Measurements from ENCODE around the gene H1-8. TPM values are rescaled to one million over a fixed set of nuclear protein-coding genes. Genes with fewer than 3 reads are reported as not detected.

Gene H1-8
- total RNA-seq, 4 donors from 2014 or later = not detected

DNA sequence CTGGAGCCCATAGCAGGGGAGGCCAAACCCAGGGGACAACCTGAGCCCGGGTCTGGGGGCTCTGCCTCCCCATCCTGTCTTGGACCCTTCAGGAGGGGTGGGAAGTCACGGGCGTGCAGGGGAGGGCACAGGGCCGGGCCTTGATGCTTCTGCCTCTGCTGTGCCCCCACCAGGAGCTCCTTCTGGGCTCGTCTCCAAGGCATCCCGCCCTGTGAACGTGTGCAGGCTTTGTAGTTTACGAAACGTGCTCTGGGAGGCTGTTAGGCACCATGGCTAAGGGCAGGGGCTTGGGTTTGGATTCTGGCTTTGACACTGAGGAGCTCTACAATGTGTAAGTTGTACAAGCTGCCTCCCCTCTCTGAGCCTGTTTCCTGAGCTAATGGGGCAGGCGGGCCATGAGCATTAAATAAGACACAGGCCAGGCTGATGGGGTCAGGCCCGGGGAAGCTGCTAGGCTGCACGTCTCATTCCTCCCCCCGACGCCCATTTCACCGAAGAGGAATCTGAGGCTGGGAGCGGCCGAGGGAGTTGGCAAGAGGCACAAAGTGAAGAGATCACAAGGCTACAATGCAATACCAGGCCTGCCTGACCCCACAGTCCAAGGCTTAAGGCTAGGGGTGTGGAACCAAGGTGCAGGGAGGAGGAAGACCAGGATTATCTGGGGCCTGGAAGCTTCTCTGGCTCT lies 43.9 kb downstream of the H1-8 start:
- Histone ChIP-seq H3K27me3 (no peaks in the 10 kb centered on the region), H3K4me1 (peaks cover 0 to 13% (median 4%) of the 10 kb centered on the region in 4 donors), H3K27ac (peak overlapping the region in 2 of 4 donors; percentile 21 to 23), H3K9me3 (no peaks in the 10 kb centered on the region), H3K36me3 (no peaks in the 10 kb centered on the region), H3K4me3 (no peak overlapping the region)
- intact Hi-C loops (cut with DNase I; ENCODE audit: low total_unique reads) = no loop called here
- no peak for DNase-seq
- in situ Hi-C loops (cut with MboI; ENCODE audit: low pct_ligation_motif_present in 1 of 4, low pct_unique_long_range_greater_than_20kb in 1 of 4, low sequenced_read_pairs in 3 of 4) = no loop called here
- TF ChIP-seq EP300 (IDR thresholded peaks at IDR 0.05; ENCODE audit: low read depth) (no peak), POLR2A (IDR thresholded peaks at IDR 0.05) (no peak), POLR2AphosphoS5 (IDR thresholded peaks at IDR 0.05) (no peak)
- TF ChIP-seq, protein P1, sequence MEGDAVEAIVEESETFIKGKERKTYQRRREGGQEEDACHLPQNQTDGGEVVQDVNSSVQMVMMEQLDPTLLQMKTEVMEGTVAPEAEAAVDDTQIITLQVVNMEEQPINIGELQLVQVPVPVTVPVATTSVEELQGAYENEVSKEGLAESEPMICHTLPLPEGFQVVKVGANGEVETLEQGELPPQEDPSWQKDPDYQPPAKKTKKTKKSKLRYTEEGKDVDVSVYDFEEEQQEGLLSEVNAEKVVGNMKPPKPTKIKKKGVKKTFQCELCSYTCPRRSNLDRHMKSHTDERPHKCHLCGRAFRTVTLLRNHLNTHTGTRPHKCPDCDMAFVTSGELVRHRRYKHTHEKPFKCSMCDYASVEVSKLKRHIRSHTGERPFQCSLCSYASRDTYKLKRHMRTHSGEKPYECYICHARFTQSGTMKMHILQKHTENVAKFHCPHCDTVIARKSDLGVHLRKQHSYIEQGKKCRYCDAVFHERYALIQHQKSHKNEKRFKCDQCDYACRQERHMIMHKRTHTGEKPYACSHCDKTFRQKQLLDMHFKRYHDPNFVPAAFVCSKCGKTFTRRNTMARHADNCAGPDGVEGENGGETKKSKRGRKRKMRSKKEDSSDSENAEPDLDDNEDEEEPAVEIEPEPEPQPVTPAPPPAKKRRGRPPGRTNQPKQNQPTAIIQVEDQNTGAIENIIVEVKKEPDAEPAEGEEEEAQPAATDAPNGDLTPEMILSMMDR (IDR thresholded peaks at IDR 0.05) = no peak
- 67 to 73% methylated on average over 3 to 15 of the region's 17 CpGs for WGBS, 2 donors (ENCODE audit: low coverage in 1 of 2)

DNA sequence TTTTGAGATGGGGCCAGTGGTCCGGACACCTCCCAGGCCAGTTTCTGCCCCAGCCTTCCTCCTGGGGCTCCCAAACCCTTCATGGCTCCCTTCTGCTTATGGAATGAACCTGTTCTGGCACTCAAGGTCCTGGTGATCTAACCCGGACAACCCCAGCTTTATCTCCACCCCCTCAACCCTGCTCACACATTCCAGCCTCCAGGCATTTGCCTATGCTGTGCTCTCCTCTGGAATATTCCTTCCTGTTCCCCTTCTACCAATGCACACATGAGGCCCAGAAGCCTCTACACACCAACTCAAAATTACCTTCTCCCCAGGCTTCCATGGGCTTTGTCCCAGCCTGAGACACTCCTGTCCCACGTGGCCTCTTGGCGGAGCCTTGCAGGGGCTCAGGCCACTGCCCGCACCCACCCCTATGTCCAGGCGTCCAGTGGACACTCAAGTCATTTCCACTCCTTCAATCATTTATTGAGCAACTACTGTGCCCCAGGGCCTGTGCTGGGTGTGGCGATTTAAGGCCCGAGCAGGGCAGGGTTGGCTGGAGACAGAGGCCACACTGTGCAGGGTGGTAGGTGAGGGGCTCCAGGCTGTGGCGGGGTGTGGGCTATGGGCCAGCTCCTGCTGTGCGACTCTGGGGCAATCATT lies 44.7 kb downstream of the H1-8 start:
- in situ Hi-C loops (cut with MboI; ENCODE audit: low pct_ligation_motif_present in 1 of 4, low pct_unique_long_range_greater_than_20kb in 1 of 4, low sequenced_read_pairs in 3 of 4) (no loop called here), intact Hi-C loops (cut with DNase I; ENCODE audit: low total_unique reads) (no loop called here)
- Histone ChIP-seq H3K36me3 (no peaks in the 10 kb centered on the region), H3K4me3 (no peak overlapping the region), H3K27ac (peak overlapping the region in 2 of 4 donors; percentile 21 to 23), H3K9me3 (no peaks in the 10 kb centered on the region), H3K4me1 (peaks cover 0 to 15% (median 4%) of the 10 kb centered on the region in 4 donors), H3K27me3 (no peaks in the 10 kb centered on the region)
- no peak for DNase-seq
- TF ChIP-seq, protein P1 (IDR thresholded peaks at IDR 0.05) = no peak
- WGBS, 2 donors (ENCODE audit: low coverage in 1 of 2) = 90% methylated on average over 10 of the region's 10 CpGs; no CpG with 5 or more reads in 1 of the 2 donors

DNA sequence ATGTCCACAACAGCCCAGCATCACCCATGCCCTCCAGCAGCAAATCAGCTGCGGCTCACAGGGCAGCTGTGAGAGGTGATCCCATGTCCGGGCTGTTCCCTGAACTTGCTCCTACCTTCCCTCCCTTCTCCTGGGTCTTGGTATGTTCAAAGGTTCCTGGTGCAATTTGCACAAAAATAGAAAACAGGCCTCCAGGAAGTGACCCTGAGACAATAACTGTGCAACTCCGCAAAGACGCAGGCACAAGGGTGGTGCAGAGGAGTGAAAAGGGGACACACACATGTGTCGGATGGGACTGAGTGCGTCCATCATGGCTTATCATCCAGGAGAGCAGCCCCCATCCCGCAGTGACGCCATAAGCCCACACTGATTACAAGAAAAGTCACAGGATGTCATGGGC lies 47.2 kb downstream of the H1-8 start:
- no peaks in the 10 kb centered on the region for H3K36me3 ChIP-seq
- in situ Hi-C loops (cut with MboI; ENCODE audit: low pct_ligation_motif_present in 1 of 4, low pct_unique_long_range_greater_than_20kb in 1 of 4, low sequenced_read_pairs in 3 of 4) = no loop called here
- peaks cover 8 to 40% (median 29%) of the 10 kb centered on the region in 4 donors for H3K4me1 ChIP-seq
- H3K9me3 ChIP-seq = no peaks in the 10 kb centered on the region
- TF ChIP-seq POLR2AphosphoS5 (IDR thresholded peaks at IDR 0.05) (no peak), EP300 (IDR thresholded peaks at IDR 0.05; ENCODE audit: low read depth) (no peak), POLR2A (IDR thresholded peaks at IDR 0.05) (no peak)
- TF ChIP-seq, protein P1 (IDR thresholded peaks at IDR 0.05) = no peak
- DNase-seq = no peak
- intact Hi-C loops (cut with DNase I; ENCODE audit: low total_unique reads) = loop anchor here (5.0 kb wide), 1 partner anchor 1468 kb away; the partner anchor contains the start of gene RUVBL1
- H3K4me3 ChIP-seq = no peak overlapping the region
- H3K27me3 ChIP-seq = no peaks in the 10 kb centered on the region
- no peak overlapping the region for H3K27ac ChIP-seq
- WGBS, 2 donors (ENCODE audit: low coverage in 1 of 2) = 84 to 100% methylated on average over 4 to 8 of the region's 8 CpGs

DNA sequence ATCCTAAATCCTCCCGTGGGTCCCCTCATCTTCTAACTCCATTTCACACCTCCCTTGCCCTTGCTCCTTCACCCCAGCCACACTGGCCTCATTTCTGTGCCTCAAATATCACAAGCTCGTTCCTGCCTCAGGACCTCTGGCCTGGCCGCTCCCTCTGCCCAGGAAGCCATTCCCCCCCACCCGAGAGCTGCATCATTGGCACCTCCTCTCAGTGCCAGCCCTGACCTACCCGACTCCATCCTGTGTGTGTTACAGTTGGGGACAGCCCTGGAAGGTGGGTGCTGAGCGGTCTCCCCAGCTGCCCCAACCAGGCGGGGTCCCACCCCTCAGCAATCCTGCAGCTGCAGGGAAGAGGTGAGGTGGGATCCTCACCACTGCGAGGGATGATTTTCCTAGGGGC lies 49.0 kb downstream of the H1-8 start:
- 69 to 100% methylated on average over 1 to 8 of the region's 8 CpGs for WGBS, 2 donors (ENCODE audit: low coverage in 1 of 2)
- Histone ChIP-seq H3K27me3 (no peaks in the 10 kb centered on the region), H3K36me3 (no peaks in the 10 kb centered on the region), H3K4me3 (no peak overlapping the region), H3K4me1 (peaks cover 18 to 53% (median 39%) of the 10 kb centered on the region in 4 donors), H3K27ac (peak overlapping the region; percentile 78 to 86 (median 81)), H3K9me3 (no peaks in the 10 kb centered on the region)
- in situ Hi-C loops (cut with MboI; ENCODE audit: low pct_ligation_motif_present in 1 of 4, low pct_unique_long_range_greater_than_20kb in 1 of 4, low sequenced_read_pairs in 3 of 4) = no loop called here
- intact Hi-C loops (cut with DNase I; ENCODE audit: low total_unique reads) = loop anchor here (5.0 kb wide), 1 partner anchor 1470 kb away; the partner anchor contains the start of gene RUVBL1
- no peak for DNase-seq
- TF ChIP-seq POLR2AphosphoS5 (IDR thresholded peaks at IDR 0.05) (no peak), POLR2A (IDR thresholded peaks at IDR 0.05) (no peak)
- TF ChIP-seq, protein P1 (IDR thresholded peaks at IDR 0.05) = no peak

Measured in transverse colon (tissue), 4 donors.